OCI-LY1 (cell line): ENCODE data around the gene EML5.

Experiments
- CTCF ChIP-seq: fragments of 200-600 bp; sonication (generic), shearing (Covaris generic); IDR thresholded peaks from 2 replicates; pipeline ENCODE4 v1.5.1; 2017; ENCODE audit warnings: mild to moderate bottlenecking, antibody characterized with exemption, low read length, moderate library complexity, mixed read lengths
- EZH2 ChIP-seq: fragments of 200-600 bp; sonication (generic), shearing (Covaris generic); IDR thresholded peaks from 2 replicates; pipeline ENCODE4 v1.8.0; 2017; ENCODE audit warnings: borderline replicate concordance, mixed run types, mild to moderate bottlenecking, antibody characterized with exemption, low read length, moderate library complexity, mixed read lengths

GRCh38 chr14:88682495-88683114 is 110.1 kb downstream of the EML5 start:
- TF ChIP-seq CTCF (no peak), EZH2 (no peak)
